HCT116 (cell line): ENCODE results near the gene DYNLT1. TPM values are rescaled to one million over a fixed set of nuclear protein-coding genes. Genes with fewer than 3 reads are reported as not detected.

Experiments
- ATAC-seq: fragments of 200-7000 bp; cut with Tn5 transposase; 2 replicates; pipeline ENCODE4 v1.9.1; 2020; ENCODE audit warnings: mild to moderate bottlenecking, moderate library complexity
- BruUV-seq: library from RNA; stranded (reverse); fragments of 400-500 nt; replicated peaks from 2 replicates; lab custom pipeline; 2021; lab: Mats Ljungman, UMichigan
- CTCF ChIA-PET: fragments of 300-600 bp; sonication (Branson Sonifier 250); formaldehyde crosslinking; loops from one replicate; lab custom pipeline; 2021; ENCODE audit warnings: antibody characterized with exemption; lab: Charles Lee
- POLR2A ChIA-PET: fragments of 300-600, 350-600 bp; sonication (Branson Sonifier 250); formaldehyde crosslinking; loops from one replicate; lab custom pipeline; 2021; ENCODE audit warnings: antibody characterized with exemption; lab: Charles Lee
- RAD21 ChIA-PET, 2 experiments: fragments of 300-600 bp; sonication (Branson Sonifier 250); formaldehyde crosslinking; loops; one replicate each; lab custom pipeline; 2023; ENCODE audit warnings: low total read pairs in 2 of 2; ENCODE audit not compliant: uncharacterized antibody in 2 of 2, unreplicated experiment in 2 of 2, low non-redundant PET in 1 of 2; lab: Charles Lee
- DNase-seq: peaks from one replicate; pipeline ENCODE4 v3.0.0-alpha.2; 2010; ENCODE audit warnings: low read depth, low spot score
- H2AFZ ChIP-seq: fragments of 200-600 bp; shearing (Covaris generic), sonication (generic); 2 replicates; pipeline ENCODE4 v1.6.1; 2017; ENCODE audit warnings: low read depth, mixed run types, mixed read lengths, antibody characterized with exemption, low read length; ENCODE audit not compliant: poor library complexity, severe bottlenecking
- H3K27ac ChIP-seq: 2 replicates; pipeline ENCODE4 v1.5.1; 2012; ENCODE audit warnings: low read depth, low read length
- H3K27me3 ChIP-seq: fragments of 200-600 bp; sonication (generic); 2 replicates; pipeline ENCODE4 v1.6.1; 2016; ENCODE audit warnings: mixed run types, low read length, mixed read lengths; ENCODE audit not compliant: insufficient read depth
- H3K36me3 ChIP-seq, 2 experiments: fragments of 200-500 bp in 1 of 2; fragments of 200-600 bp in 1 of 2; sonication (Bioruptor generic) in 1 of 2; sonication (generic) in 1 of 2; 2 replicates each; pipeline versions ENCODE4 v1.5.1 to v1.6.1; 2014 to 2016; ENCODE audit warnings: low read length in 2 of 2, inconsistent platforms in 1 of 2, mixed read lengths in 1 of 2, mixed run types in 1 of 2; ENCODE audit not compliant: insufficient read depth in 2 of 2, control insufficient read depth in 1 of 2
- H3K4me1 ChIP-seq, 2 experiments: fragments of 200-600 bp in 1 of 2; sonication (generic) in 1 of 2; 2 replicates each; pipeline versions ENCODE4 v1.5.1 to v1.6.1; 2012 to 2017; ENCODE audit warnings: low read length in 2 of 2, inconsistent platforms in 1 of 2, mild to moderate bottlenecking in 1 of 2, mixed read lengths in 1 of 2, mixed run types in 1 of 2, moderate library complexity in 1 of 2; ENCODE audit not compliant: insufficient read depth in 2 of 2, control insufficient read depth in 1 of 2
- H3K4me2 ChIP-seq: fragments of 200-600 bp; sonication (generic); 2 replicates; pipeline ENCODE4 v1.6.1; 2017; ENCODE audit warnings: mixed run types, low read length, mixed read lengths
- H3K4me3 ChIP-seq, 2 experiments: fragments of 200-600 bp in 1 of 2; sonication (generic) in 1 of 2; replicated peaks in 1 of 2; 2 replicates each; pipeline ENCODE4 v1.5.1; 2011 to 2016; ENCODE audit warnings: low read length in 2 of 2, control low read depth in 1 of 2, low read depth in 1 of 2, mild to moderate bottlenecking in 1 of 2, mixed read lengths in 1 of 2, mixed run types in 1 of 2
- H3K79me2 ChIP-seq: fragments of 200-600 bp; sonication (generic); 2 replicates; pipeline ENCODE4 v1.6.1; 2017; ENCODE audit warnings: mild to moderate bottlenecking, mixed run types, low read length, moderate library complexity, mixed read lengths; ENCODE audit not compliant: insufficient read depth
- H3K9ac ChIP-seq: fragments of 200-600 bp; sonication (generic); 2 replicates; pipeline ENCODE4 v1.6.1; 2016; ENCODE audit warnings: low read length, mixed read lengths
- H3K9me2 ChIP-seq: fragments of 200-600 bp; sonication (generic), shearing (Covaris generic); 2 replicates; pipeline ENCODE4 v1.6.1; 2017; ENCODE audit warnings: mixed run types, mild to moderate bottlenecking, moderate library complexity; ENCODE audit not compliant: insufficient read depth
- H3K9me3 ChIP-seq, 2 experiments: fragments of 200-500 bp in 1 of 2; fragments of 200-600 bp in 1 of 2; sonication (Bioruptor generic) in 1 of 2; sonication (generic) in 1 of 2; 2 replicates each; pipeline ENCODE4 v1.6.1; 2014 to 2017; ENCODE audit warnings: low read length in 2 of 2, mixed read lengths in 2 of 2, inconsistent platforms in 1 of 2, low read depth in 1 of 2, mild to moderate bottlenecking in 1 of 2, mixed run types in 1 of 2, moderate library complexity in 1 of 2; ENCODE audit not compliant: control insufficient read depth in 1 of 2, insufficient read depth in 1 of 2
- H4K20me1 ChIP-seq: fragments of 200-600 bp; sonication (generic), shearing (Covaris generic); 2 replicates; pipeline ENCODE4 v1.6.1; 2017; ENCODE audit warnings: mixed run types, mild to moderate bottlenecking, moderate library complexity; ENCODE audit not compliant: insufficient read depth
- CBX3 ChIP-seq: IDR thresholded peaks from 2 replicates; pipeline ENCODE4 v1.6.1; 2012; ENCODE audit warnings: low read depth
- CEBPB ChIP-seq: IDR thresholded peaks from 2 replicates; pipeline ENCODE4 v1.6.1; 2012; ENCODE audit warnings: low read depth
- CTCF ChIP-seq, 3 experiments: fragments of 200-600 bp in 1 of 3; sonication (generic) in 1 of 3; IDR thresholded peaks in 2 of 3; conservative IDR thresholded peaks in 1 of 3; 2 replicates each; pipeline ENCODE4 v1.5.1; 2012 to 2017; ENCODE audit warnings: low read depth in 2 of 3, low read length in 2 of 3, antibody characterized with exemption in 1 of 3, borderline replicate concordance in 1 of 3, control low read depth in 1 of 3, mild to moderate bottlenecking in 1 of 3, mixed read lengths in 1 of 3, mixed run types in 1 of 3, moderate library complexity in 1 of 3; ENCODE audit not compliant: insufficient read depth in 1 of 3
- EGR1 ChIP-seq: IDR thresholded peaks from 2 replicates; pipeline ENCODE4 v1.6.1; 2012; ENCODE audit warnings: low read depth
- EZH2 ChIP-seq: fragments of 200-600 bp; sonication (generic); IDR thresholded peaks from 2 replicates; pipeline ENCODE4 v1.6.1; 2017; ENCODE audit warnings: antibody characterized with exemption, mixed run types
- EZH2phosphoT487 ChIP-seq: fragments of 200-600 bp; IDR thresholded peaks from 2 replicates; pipeline ENCODE4 v1.6.1; 2018; ENCODE audit warnings: antibody characterized with exemption, borderline replicate concordance
- FOSL1 ChIP-seq: IDR thresholded peaks from 2 replicates; pipeline ENCODE4 v1.6.1; 2012; ENCODE audit warnings: low read depth
- JUND ChIP-seq: IDR thresholded peaks from 2 replicates; pipeline ENCODE4 v1.6.1; 2012
- POLR2A ChIP-seq: IDR thresholded peaks from 2 replicates; pipeline ENCODE4 v1.7.0; 2011; ENCODE audit warnings: borderline replicate concordance; ENCODE audit not compliant: insufficient read depth, insufficient read length; ENCODE audit errors: extremely low read depth
- RAD21 ChIP-seq: IDR thresholded peaks from 2 replicates; pipeline ENCODE4 v1.6.1; 2012; ENCODE audit warnings: low read depth, mild to moderate bottlenecking
- REST ChIP-seq: IDR thresholded peaks from 2 replicates; pipeline ENCODE4 v1.6.1; 2012; ENCODE audit warnings: low read depth
- SIN3A ChIP-seq: IDR thresholded peaks from 2 replicates; pipeline ENCODE4 v1.6.1; 2012; ENCODE audit warnings: low read depth
- SP1 ChIP-seq: IDR thresholded peaks from 2 replicates; pipeline ENCODE4 v1.6.1; 2012; ENCODE audit warnings: low read depth
- TCF7L2 ChIP-seq: IDR thresholded peaks from 2 replicates; pipeline ENCODE4 v1.7.0; 2011; ENCODE audit warnings: borderline replicate concordance, inconsistent platforms; ENCODE audit not compliant: insufficient read depth, insufficient read length; ENCODE audit errors: extremely low read depth
- ZFX ChIP-seq: fragments of 450-650 bp; IDR thresholded peaks from 2 replicates; pipeline ENCODE4 v1.6.1; 2017
- ZNF274 ChIP-seq: fragments of 200-500 bp; sonication (Bioruptor generic); IDR thresholded peaks from 2 replicates; pipeline ENCODE4 v1.6.1; 2014; ENCODE audit warnings: mild to moderate bottlenecking, low read depth, low read length, inconsistent platforms
- intact Hi-C: fragments of 100-400 bp; cut with micrococcal nuclease; formaldehyde crosslinking; loops from 2 replicates; pipeline ENCODE4 v1.10.0; 2022
- total RNA-seq: library from RNA; stranded (reverse); gene quantifications from one replicate; pipeline ENCODE4 v1.2.1, GENCODE V29; 2021; ENCODE audit not compliant: unreplicated experiment

DYNLT1 gene
- total RNA-seq, 1 experiment from 2014 or later = 239 TPM

DNA sequence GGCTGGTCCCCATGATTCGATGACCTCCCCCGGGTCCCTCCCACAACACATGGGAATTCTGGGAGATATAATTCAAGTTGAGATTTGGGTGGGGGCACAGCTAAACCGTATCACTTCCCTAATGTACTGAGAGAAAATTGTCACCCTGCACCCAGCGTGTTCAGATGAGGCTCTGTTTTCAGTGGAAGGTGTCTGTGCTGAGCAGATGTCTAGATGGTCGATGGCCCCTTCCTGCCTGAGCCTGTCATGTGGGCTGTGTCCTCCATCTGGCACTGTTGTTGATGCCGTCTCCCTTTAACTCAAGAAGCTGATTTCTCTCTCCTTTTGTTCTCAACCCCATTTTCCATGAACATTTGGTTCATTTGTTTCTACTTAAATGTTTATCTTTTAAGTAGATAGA is 47.7 kb downstream of the DYNLT1 start:
- Histone ChIP-seq H3K9me3 (no peaks in the 10 kb centered on the region), H3K9me2 (no peaks in the 10 kb centered on the region), H4K20me1 (no peaks in the 10 kb centered on the region), H3K4me1 (peaks cover 0 to 3% of the 10 kb centered on the region in 2 experiments; a peak in 1 of 4 replicates), H3K27ac (no peak overlapping the region), H3K9ac (no peak overlapping the region), H3K27me3 (no peaks in the 10 kb centered on the region), H2AFZ (no peak overlapping the region), H3K4me2 (no peak overlapping the region), H3K79me2 (peaks cover 27% of the 10 kb centered on the region; the same call in 1 of the 2 replicates), H3K4me3 (no peak overlapping the region), H3K36me3 (peaks cover 16 to 52% of the 10 kb centered on the region in 2 experiments)
- DNase-seq (no peak), ATAC-seq (no peak)
- ChIA-PET POLR2A (no interaction called here), CTCF (no interaction called here), RAD21 (no interaction called here)
- no TSS peak for BruUV-seq
- no peak for TF ChIP-seq TCF7L2
- TF ChIP-seq CBX3 = no peak
- TF ChIP-seq ZNF274 = no peak
- TF ChIP-seq EZH2 = no peak
- TF ChIP-seq EGR1 = no peak
- no peak for TF ChIP-seq CTCF (IDR thresholded peaks at IDR 0.05 in 2 of 3, conservative IDR thresholded peaks at IDR 0.05 in 1 of 3; ENCODE audit: borderline replicate concordance in 1 of 3, insufficient read depth in 1 of 3, low read depth in 2 of 3, low read length in 2 of 3)
- no peak for TF ChIP-seq ZFX
- TF ChIP-seq RAD21 = no peak
- no peak for TF ChIP-seq SP1
- no peak for TF ChIP-seq JUND
- no peak for TF ChIP-seq SIN3A
- no peak for TF ChIP-seq FOSL1
- TF ChIP-seq CEBPB = no peak
- no peak for TF ChIP-seq EZH2phosphoT487
- TF ChIP-seq REST = no peak
- TF ChIP-seq POLR2A = no peak
- intact Hi-C loops = no loop called here
